Panc1 (cell line): ENCODE results near the gene MTHFD1L. TPM values are rescaled to one million over a fixed set of nuclear protein-coding genes. Genes with fewer than 3 reads are reported as not detected.

ENCODE experiments used
- ATAC-seq: fragments of 200-7000 bp; cut with Tn5 transposase; 2 replicates; pipeline ENCODE4 v1.9.1; 2020; ENCODE audit warnings: mild to moderate bottlenecking, moderate library complexity
- BruUV-seq: library from RNA; stranded (reverse); fragments of 400-500 nt; replicated peaks from 2 replicates; lab custom pipeline; 2021; lab: Mats Ljungman, UMichigan
- CTCF ChIA-PET: fragments of 300-600 bp; sonication (Branson Sonifier 250); formaldehyde crosslinking; loops from one replicate; lab custom pipeline; 2022; ENCODE audit warnings: antibody characterized with exemption; lab: Charles Lee
- POLR2A ChIA-PET: fragments of 300-600 bp; sonication (Branson Sonifier 250); formaldehyde crosslinking; loops from one replicate; lab custom pipeline; 2022; ENCODE audit warnings: antibody characterized with exemption; lab: Charles Lee
- DNase-seq: peaks from one replicate; pipeline ENCODE4 v3.0.0-alpha.2; 2010; ENCODE audit warnings: low read depth, low spot score
- H3K27ac ChIP-seq: 2 replicates; pipeline ENCODE4 v1.5.1; 2011; ENCODE audit warnings: mild to moderate bottlenecking, low read length, inconsistent platforms
- H3K27me3 ChIP-seq: fragments of 200-500 bp; sonication (Bioruptor generic); 2 replicates; pipeline ENCODE4 v1.6.0; 2014; ENCODE audit warnings: low read length, inconsistent platforms; ENCODE audit not compliant: control insufficient read depth, insufficient read depth
- H3K36me3 ChIP-seq: fragments of 200-500 bp; sonication (Bioruptor generic); 2 replicates; pipeline ENCODE4 v1.5.1; 2014; ENCODE audit warnings: inconsistent platforms, mild to moderate bottlenecking, low read length, moderate library complexity; ENCODE audit not compliant: control insufficient read depth, insufficient read depth
- H3K4me1 ChIP-seq: 2 replicates; pipeline ENCODE4 v1.5.1; 2011; ENCODE audit warnings: inconsistent platforms, mild to moderate bottlenecking, low read length, moderate library complexity; ENCODE audit not compliant: control insufficient read depth, insufficient read depth
- H3K4me3 ChIP-seq, 2 experiments: 2 replicates each; pipeline ENCODE4 v1.5.1; 2011 to 2012; ENCODE audit warnings: low read depth in 2 of 2, low read length in 2 of 2, mild to moderate bottlenecking in 2 of 2, inconsistent platforms in 1 of 2, moderate library complexity in 1 of 2
- H3K9me3 ChIP-seq: fragments of 200-500 bp; sonication (Bioruptor generic); 2 replicates; pipeline ENCODE4 v1.5.1; 2014; ENCODE audit warnings: low read depth, mild to moderate bottlenecking, inconsistent platforms, low read length, moderate library complexity; ENCODE audit not compliant: control insufficient read depth, insufficient read depth
- CTCF ChIP-seq: fragments of 450-650 bp; IDR thresholded peaks from 2 replicates; pipeline ENCODE4 v1.5.1; 2017; ENCODE audit warnings: mild to moderate bottlenecking
- POLR2AphosphoS5 ChIP-seq: IDR thresholded peaks from 2 replicates; pipeline ENCODE4 v1.6.1; 2012; ENCODE audit warnings: mild to moderate bottlenecking, low read depth, low read length, moderate library complexity
- SIN3A ChIP-seq: IDR thresholded peaks from 2 replicates; pipeline ENCODE4 v1.6.1; 2012; ENCODE audit warnings: low read depth, mild to moderate bottlenecking, low read length, moderate library complexity, borderline replicate concordance; ENCODE audit not compliant: insufficient read depth
- TCF7L2 ChIP-seq: IDR thresholded peaks from 2 replicates; pipeline ENCODE4 v1.6.1; 2011; ENCODE audit warnings: mild to moderate bottlenecking, low read depth, low read length, inconsistent platforms
- in situ Hi-C: cut with HindIII; loops from 2 replicates; pipeline ENCODE4 v1.10.0; 2016; ENCODE audit warnings: low sequenced_read_pairs, low pct_unique_long_range_greater_than_20kb
- intact Hi-C: fragments of 100-400 bp; cut with micrococcal nuclease; formaldehyde crosslinking; loops from one replicate; pipeline ENCODE4 v1.10.0; 2022; ENCODE audit not compliant: unreplicated experiment
- total RNA-seq: library from RNA; stranded (reverse); gene quantifications from one replicate; pipeline ENCODE4 v1.2.1, GENCODE V29; 2021; ENCODE audit not compliant: unreplicated experiment
- TF ChIP-seq, protein P1 (sequence below), 2 experiments: IDR thresholded peaks; 2 replicates each; pipeline ENCODE4 v1.6.1; 2011 to 2012; ENCODE audit warnings: low read depth in 2 of 2, control low read depth in 1 of 2, low read length in 1 of 2, mild to moderate bottlenecking in 1 of 2, moderate library complexity in 1 of 2; ENCODE audit not compliant: insufficient read depth in 1 of 2

MTHFD1L gene
- total RNA-seq, 1 experiment from 2014 or later, result 76.2 TPM

DNA sequence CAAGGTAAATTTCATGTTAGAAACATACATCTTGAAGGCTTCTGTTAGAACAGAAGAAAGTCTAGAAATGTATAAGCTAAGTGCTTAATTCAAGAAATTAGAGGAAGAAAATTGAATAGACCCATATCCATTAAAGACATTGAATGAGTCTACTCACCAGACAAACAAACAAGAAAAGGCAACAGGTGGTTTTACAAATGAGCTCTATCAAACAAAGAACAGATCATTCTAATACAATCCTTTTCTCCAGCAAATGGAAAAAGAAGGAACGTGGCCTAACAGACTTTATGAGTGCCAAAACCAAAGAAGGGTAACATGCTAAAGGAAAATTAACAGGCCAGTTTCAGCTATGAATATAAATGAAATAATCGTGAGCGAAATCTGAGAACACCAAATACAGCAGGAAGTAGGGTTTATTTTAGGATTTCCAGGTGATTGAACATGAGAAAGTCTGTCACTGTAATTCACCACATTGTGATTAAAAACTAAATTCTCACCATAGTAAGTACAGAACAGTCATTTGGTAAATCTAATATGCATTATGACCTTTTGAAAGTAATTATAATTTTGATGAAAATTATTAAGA is 22.6 kb downstream of the MTHFD1L start:
- Histone ChIP-seq H3K4me3 (no peak overlapping the region), H3K27me3 (no peaks in the 10 kb centered on the region), H3K9me3 (no peaks in the 10 kb centered on the region), H3K27ac (no peak overlapping the region), H3K4me1 (no peaks in the 10 kb centered on the region), H3K36me3 (peaks cover 40% of the 10 kb centered on the region)
- in situ Hi-C loops, result no loop called here
- ChIA-PET CTCF (interaction anchor here (0.5 to 0.6 kb wide), 2 partner anchors 187 to 445 kb away, joined by 3 to 4 read pairs; no protein-coding TSS in a partner anchor), POLR2A (no interaction called here)
- intact Hi-C loops, result no loop called here
- TSS peak; percentile 47 for BruUV-seq
- ATAC-seq, result no peak
- TF ChIP-seq TCF7L2 (no peak), SIN3A (no peak), CTCF (no peak), POLR2AphosphoS5 (no peak)
- TF ChIP-seq, protein P1, sequence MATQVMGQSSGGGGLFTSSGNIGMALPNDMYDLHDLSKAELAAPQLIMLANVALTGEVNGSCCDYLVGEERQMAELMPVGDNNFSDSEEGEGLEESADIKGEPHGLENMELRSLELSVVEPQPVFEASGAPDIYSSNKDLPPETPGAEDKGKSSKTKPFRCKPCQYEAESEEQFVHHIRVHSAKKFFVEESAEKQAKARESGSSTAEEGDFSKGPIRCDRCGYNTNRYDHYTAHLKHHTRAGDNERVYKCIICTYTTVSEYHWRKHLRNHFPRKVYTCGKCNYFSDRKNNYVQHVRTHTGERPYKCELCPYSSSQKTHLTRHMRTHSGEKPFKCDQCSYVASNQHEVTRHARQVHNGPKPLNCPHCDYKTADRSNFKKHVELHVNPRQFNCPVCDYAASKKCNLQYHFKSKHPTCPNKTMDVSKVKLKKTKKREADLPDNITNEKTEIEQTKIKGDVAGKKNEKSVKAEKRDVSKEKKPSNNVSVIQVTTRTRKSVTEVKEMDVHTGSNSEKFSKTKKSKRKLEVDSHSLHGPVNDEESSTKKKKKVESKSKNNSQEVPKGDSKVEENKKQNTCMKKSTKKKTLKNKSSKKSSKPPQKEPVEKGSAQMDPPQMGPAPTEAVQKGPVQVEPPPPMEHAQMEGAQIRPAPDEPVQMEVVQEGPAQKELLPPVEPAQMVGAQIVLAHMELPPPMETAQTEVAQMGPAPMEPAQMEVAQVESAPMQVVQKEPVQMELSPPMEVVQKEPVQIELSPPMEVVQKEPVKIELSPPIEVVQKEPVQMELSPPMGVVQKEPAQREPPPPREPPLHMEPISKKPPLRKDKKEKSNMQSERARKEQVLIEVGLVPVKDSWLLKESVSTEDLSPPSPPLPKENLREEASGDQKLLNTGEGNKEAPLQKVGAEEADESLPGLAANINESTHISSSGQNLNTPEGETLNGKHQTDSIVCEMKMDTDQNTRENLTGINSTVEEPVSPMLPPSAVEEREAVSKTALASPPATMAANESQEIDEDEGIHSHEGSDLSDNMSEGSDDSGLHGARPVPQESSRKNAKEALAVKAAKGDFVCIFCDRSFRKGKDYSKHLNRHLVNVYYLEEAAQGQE (IDR thresholded peaks at IDR 0.05; ENCODE audit: insufficient read depth in 1 of 2, low read depth in 2 of 2, low read length in 1 of 2), result no peak
- no peak for DNase-seq

GRCh38 chr6:150890346-150890745 is 24.8 kb downstream of the MTHFD1L start:
- intact Hi-C loops, result no loop called here
- ChIA-PET CTCF (no interaction called here), POLR2A (no interaction called here)
- in situ Hi-C loops, result no loop called here
- Histone ChIP-seq H3K36me3 (peaks cover 29% of the 10 kb centered on the region), H3K27ac (no peak overlapping the region), H3K27me3 (no peaks in the 10 kb centered on the region), H3K4me3 (no peak overlapping the region), H3K9me3 (no peaks in the 10 kb centered on the region), H3K4me1 (no peaks in the 10 kb centered on the region; the same call in 1 of the 2 replicates)
- DNase-seq (no peak), ATAC-seq (no peak)
- TF ChIP-seq SIN3A, result no peak
- no peak for TF ChIP-seq POLR2AphosphoS5
- TF ChIP-seq, protein P1 (IDR thresholded peaks at IDR 0.05; ENCODE audit: insufficient read depth in 1 of 2, low read depth in 2 of 2, low read length in 1 of 2), result no peak
- TF ChIP-seq CTCF, result no peak
- no peak for TF ChIP-seq TCF7L2
- no TSS peak for BruUV-seq
